Activated CD8-positive, alpha-beta memory T cell treated with anti-CD3 and anti-CD28 coated beads, Interleukin-2, amount 10 ng/mL, durations not matched to agents 7 days and 5 days (primary cell): ENCODE data around the gene SMARCB1. TPM values are rescaled to one million over a fixed set of nuclear protein-coding genes. Genes with fewer than 3 reads are reported as not detected.

Experiments used
- ATAC-seq: fragments of 150-1000 bp; cut with Tn5 transposase; one replicate; pipeline ENCODE4 v1.10.0; 2021; ENCODE audit warnings: moderate library complexity
- CTCF ChIA-PET: fragments of 350-600 bp; sonication (Branson Sonifier 250); formaldehyde crosslinking; loops from one replicate; lab custom pipeline; 2021; ENCODE audit warnings: antibody characterized with exemption; lab: Charles Lee
- DNase-seq: peaks from one replicate; pipeline ENCODE4 v3.0.0-alpha.2; 2020
- H3K27ac Mint-ChIP-seq: one replicate; pipeline ENCODE4 v1.8.0; 2021; ENCODE audit warnings: mild to moderate bottlenecking, mixed read lengths
- H3K27me3 Mint-ChIP-seq: one replicate; pipeline ENCODE4 v1.8.0; 2021; ENCODE audit warnings: mixed read lengths
- H3K36me3 Mint-ChIP-seq: one replicate; pipeline ENCODE4 v1.8.0; 2021; ENCODE audit warnings: mild to moderate bottlenecking, mixed read lengths
- H3K4me1 Mint-ChIP-seq: one replicate; pipeline ENCODE4 v1.8.0; 2021; ENCODE audit warnings: mixed read lengths
- H3K4me3 Mint-ChIP-seq: one replicate; pipeline ENCODE4 v1.8.0; 2021; ENCODE audit warnings: mild to moderate bottlenecking, moderate library complexity, mixed read lengths
- H3K9me3 Mint-ChIP-seq: one replicate; pipeline ENCODE4 v1.8.0; 2022; ENCODE audit warnings: low read depth, mixed read lengths
- total RNA-seq, 2 experiments: library from RNA; stranded (reverse); gene quantifications; one replicate each; pipeline ENCODE4 v1.2.3, GENCODE V29; 2021

Gene SMARCB1
- total RNA-seq, 2 experiments from 2014 or later, result 117 to 137 TPM

GRCh38 chr22:23803001-23803819, 16.4 kb downstream of the SMARCB1 start:
- H3K27ac Mint-ChIP-seq, result no peak overlapping the region
- ATAC-seq, result no peak

GRCh38 chr22:23804781-23805291, 18.1 kb downstream of the SMARCB1 start:
- no peak for ATAC-seq
- Mint-ChIP-seq H3K27me3 (no peaks in the 10 kb centered on the region), H3K4me3 (no peak overlapping the region), H3K9me3 (no peaks in the 10 kb centered on the region), H3K36me3 (peaks cover 42% of the 10 kb centered on the region), H3K4me1 (no peaks in the 10 kb centered on the region), H3K27ac (no peak overlapping the region)
- DNase-seq, result no peak
- CTCF ChIA-PET, result no interaction called here

More at GRCh38 chr22:23803001-23803819, 16.4 kb downstream of the SMARCB1 start:
- H3K4me1 Mint-ChIP-seq, result no peaks in the 10 kb centered on the region
- no peaks in the 10 kb centered on the region for H3K27me3 Mint-ChIP-seq
- CTCF ChIA-PET, result no interaction called here
- H3K4me3 Mint-ChIP-seq, result no peak overlapping the region
- H3K36me3 Mint-ChIP-seq, result peaks cover 45% of the 10 kb centered on the region
- no peak for DNase-seq
- H3K9me3 Mint-ChIP-seq, result no peaks in the 10 kb centered on the region

GRCh38 chr22:23806837-23807236, 20.1 kb downstream of the SMARCB1 start:
- no peak for DNase-seq
- H3K27ac Mint-ChIP-seq, result peak overlapping the region; percentile 52
- no peak overlapping the region for H3K4me3 Mint-ChIP-seq
- no peaks in the 10 kb centered on the region for H3K27me3 Mint-ChIP-seq
- CTCF ChIA-PET, result no interaction called here
- H3K9me3 Mint-ChIP-seq, result no peaks in the 10 kb centered on the region
- H3K4me1 Mint-ChIP-seq, result no peaks in the 10 kb centered on the region
- no peak for ATAC-seq
- peaks cover 37% of the 10 kb centered on the region for H3K36me3 Mint-ChIP-seq

DNA sequence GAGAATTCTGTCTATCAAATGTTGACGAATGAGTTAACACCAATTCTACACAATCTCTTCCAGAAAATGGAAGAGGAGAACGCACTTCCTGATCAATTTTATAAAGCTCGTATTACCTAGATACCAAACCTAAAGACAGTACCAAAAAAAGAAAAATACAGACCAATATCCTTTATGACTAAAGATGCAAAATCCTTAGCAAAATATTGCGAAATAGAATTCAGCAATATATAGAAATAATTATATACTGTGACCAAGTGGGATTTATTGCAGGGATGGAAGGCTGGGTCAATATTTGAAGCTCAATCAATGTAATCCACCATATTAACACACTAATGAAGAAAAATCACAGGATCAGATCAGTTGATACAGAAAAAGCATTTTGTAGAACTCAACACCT, 25.6 kb downstream of the SMARCB1 start:
- CTCF ChIA-PET, result interaction anchor here (1.2 to 2.3 kb wide), 4 partner anchors 23 to 45 kb away, joined by 4 to 6 read pairs (median 6); partner anchors contain the start of gene SLC2A11
- H3K4me3 Mint-ChIP-seq, result no peak overlapping the region
- H3K27me3 Mint-ChIP-seq, result no peaks in the 10 kb centered on the region
- H3K4me1 Mint-ChIP-seq, result peaks cover 2% of the 10 kb centered on the region
- H3K27ac Mint-ChIP-seq, result no peak overlapping the region
- peaks cover 30% of the 10 kb centered on the region for H3K36me3 Mint-ChIP-seq
- no peaks in the 10 kb centered on the region for H3K9me3 Mint-ChIP-seq
- ATAC-seq (no peak), DNase-seq (no peak)

- CTCF ChIA-PET, result no interaction called here
Measured at GRCh38 chr22:23815541-23816155, 28.9 kb downstream of the SMARCB1 start.

GRCh38 chr22:23816156-23816976, 29.6 kb downstream of the SMARCB1 start:
- no peaks in the 10 kb centered on the region for H3K9me3 Mint-ChIP-seq
- DNase-seq, result no peak
- ATAC-seq, result no peak
- H3K27me3 Mint-ChIP-seq, result no peaks in the 10 kb centered on the region
- H3K4me1 Mint-ChIP-seq, result peaks cover 33% of the 10 kb centered on the region
- no peak overlapping the region for H3K4me3 Mint-ChIP-seq
- CTCF ChIA-PET, result no interaction called here
- peaks cover 50% of the 10 kb centered on the region for H3K36me3 Mint-ChIP-seq
- H3K27ac Mint-ChIP-seq, result no peak overlapping the region

More at GRCh38 chr22:23815541-23816155, 28.9 kb downstream of the SMARCB1 start:
- DNase-seq, result no peak
- Mint-ChIP-seq H3K27ac (peak overlapping the region; percentile 8), H3K4me3 (no peak overlapping the region), H3K36me3 (peaks cover 48% of the 10 kb centered on the region), H3K9me3 (no peaks in the 10 kb centered on the region), H3K4me1 (peaks cover 26% of the 10 kb centered on the region), H3K27me3 (no peaks in the 10 kb centered on the region)
- no peak for ATAC-seq

GRCh38 chr22:23817146-23817545, 30.4 kb downstream of the SMARCB1 start:
- DNase-seq (no peak), ATAC-seq (no peak)
- peaks cover 54% of the 10 kb centered on the region for H3K36me3 Mint-ChIP-seq
- no peaks in the 10 kb centered on the region for H3K9me3 Mint-ChIP-seq
- H3K27ac Mint-ChIP-seq, result peak overlapping the region; percentile 21
- no peak overlapping the region for H3K4me3 Mint-ChIP-seq
- H3K4me1 Mint-ChIP-seq, result peaks cover 38% of the 10 kb centered on the region
- no peaks in the 10 kb centered on the region for H3K27me3 Mint-ChIP-seq
- CTCF ChIA-PET, result no interaction called here

GRCh38 chr22:23818541-23818940, 31.8 kb downstream of the SMARCB1 start:
- ATAC-seq, result no peak
- Mint-ChIP-seq H3K4me1 (peaks cover 46% of the 10 kb centered on the region), H3K27me3 (no peaks in the 10 kb centered on the region), H3K9me3 (no peaks in the 10 kb centered on the region), H3K4me3 (no peak overlapping the region), H3K36me3 (peaks cover 60% of the 10 kb centered on the region), H3K27ac (peak overlapping the region; percentile 92)
- no peak for DNase-seq
- CTCF ChIA-PET, result no interaction called here

DNA sequence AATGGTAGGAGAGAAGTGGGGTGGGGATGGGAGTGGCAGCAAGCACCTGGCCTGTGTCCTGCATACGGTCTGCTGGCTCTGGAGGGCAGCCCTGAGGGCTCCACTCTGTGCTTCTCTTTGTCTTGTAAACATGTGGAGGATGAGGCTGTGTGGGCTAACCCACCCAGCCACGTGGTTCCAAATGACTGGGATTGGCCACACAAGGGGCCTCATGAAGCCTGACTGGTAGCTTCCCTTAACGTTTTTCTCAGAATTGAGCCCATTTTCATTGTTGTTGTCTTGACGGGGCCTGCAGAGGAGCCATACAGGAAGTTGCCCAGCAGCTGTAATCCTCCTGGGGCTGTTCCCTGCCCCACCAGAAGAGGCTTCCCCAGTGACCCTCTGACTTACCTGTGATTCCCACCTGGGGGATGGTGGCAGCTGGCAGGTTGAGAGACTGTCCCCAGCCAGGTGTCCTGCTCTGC, 34.0 kb downstream of the SMARCB1 start:
- H3K27ac Mint-ChIP-seq, result peak overlapping the region; percentile 92
- peaks cover 59% of the 10 kb centered on the region for H3K4me1 Mint-ChIP-seq
- CTCF ChIA-PET, result interaction anchor here (0.8 to 3.2 kb wide), 10 partner anchors 11 to 91 kb away, joined by 3 to 19 read pairs (median 4); partner anchors contain the start of genes CHCHD10, MIF and SLC2A11
- DNase-seq, result peak; percentile 90
- no peaks in the 10 kb centered on the region for H3K9me3 Mint-ChIP-seq
- peaks cover 69% of the 10 kb centered on the region for H3K36me3 Mint-ChIP-seq
- peak; percentile 95 for ATAC-seq
- H3K4me3 Mint-ChIP-seq, result peak overlapping the region; percentile 52
- no peaks in the 10 kb centered on the region for H3K27me3 Mint-ChIP-seq

GRCh38 chr22:23822101-23822671, 35.4 kb downstream of the SMARCB1 start:
- H3K36me3 Mint-ChIP-seq, result peaks cover 65% of the 10 kb centered on the region
- ATAC-seq (no peak), DNase-seq (no peak)
- H3K9me3 Mint-ChIP-seq, result no peaks in the 10 kb centered on the region
- H3K4me3 Mint-ChIP-seq, result no peak overlapping the region
- H3K27me3 Mint-ChIP-seq, result no peaks in the 10 kb centered on the region
- H3K4me1 Mint-ChIP-seq, result peaks cover 69% of the 10 kb centered on the region
- CTCF ChIA-PET, result interaction anchor here (1.3 to 3.2 kb wide), 3 partner anchors 11 to 51 kb away, joined by 3 to 19 read pairs (median 4); no protein-coding TSS in a partner anchor
- H3K27ac Mint-ChIP-seq, result peak overlapping the region; percentile 92

DNA sequence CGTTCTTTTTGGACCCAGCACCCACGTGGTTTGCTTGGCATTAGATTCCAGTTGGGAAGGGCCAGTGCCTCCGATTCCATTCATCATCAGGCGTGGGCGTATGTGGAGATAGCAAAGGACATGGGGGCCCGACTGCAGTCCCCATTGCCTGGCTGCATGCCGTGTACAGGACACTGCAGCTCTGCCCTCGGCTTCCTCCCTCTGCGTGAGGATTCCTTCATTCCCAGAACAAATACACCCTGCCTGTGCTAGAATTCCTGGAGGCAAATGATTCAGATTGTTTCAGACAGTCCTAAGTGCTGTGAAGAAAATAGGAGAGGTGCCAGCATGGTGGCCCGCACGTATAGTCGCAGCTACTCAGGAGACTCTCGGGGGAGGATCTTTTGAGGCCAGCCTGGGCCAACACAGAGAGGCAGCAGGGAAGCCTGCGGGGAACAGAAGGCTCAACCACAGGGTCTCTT, 36.6 kb downstream of the SMARCB1 start:
- Mint-ChIP-seq H3K27ac (peak overlapping the region; percentile 72), H3K4me1 (peaks cover 64% of the 10 kb centered on the region), H3K4me3 (no peak overlapping the region), H3K36me3 (peaks cover 60% of the 10 kb centered on the region), H3K9me3 (no peaks in the 10 kb centered on the region), H3K27me3 (no peaks in the 10 kb centered on the region)
- DNase-seq (no peak), ATAC-seq (no peak)
- CTCF ChIA-PET, result interaction anchor here (1.3 kb wide), 1 partner anchor 53 kb away, joined by 3 read pairs; no protein-coding TSS in a partner anchor

- CTCF ChIA-PET, result no interaction called here
- H3K4me3 Mint-ChIP-seq, result no peak overlapping the region
- H3K27me3 Mint-ChIP-seq, result no peaks in the 10 kb centered on the region
- H3K27ac Mint-ChIP-seq, result peak overlapping the region; percentile 72
- H3K36me3 Mint-ChIP-seq, result peaks cover 58% of the 10 kb centered on the region
- ATAC-seq (no peak), DNase-seq (no peak)
- H3K9me3 Mint-ChIP-seq, result no peaks in the 10 kb centered on the region
- H3K4me1 Mint-ChIP-seq, result peaks cover 53% of the 10 kb centered on the region
Measured at GRCh38 chr22:23824476-23825245, 37.9 kb downstream of the SMARCB1 start.
